WERI-Rb-1 (cell line): ENCODE results near the gene IL18.
A peak's percentile ranks its signal among the peaks of the same experiment; 100 is the strongest.

Experiments
- DNase-seq: peaks from one replicate; pipeline ENCODE4 v3.0.0-alpha.2; 2020
- H3K27ac ChIP-seq: fragments of 250-450 bp; sonication (Bioruptor Pico); 2 replicates; pipeline ENCODE4 v1.5.1; 2020; ENCODE audit warnings: mild to moderate bottlenecking, moderate library complexity
- H3K27me3 ChIP-seq: fragments of 250-450 bp; sonication (Bioruptor Pico); 2 replicates; pipeline ENCODE4 v1.5.1; 2021; ENCODE audit warnings: mild to moderate bottlenecking, low read depth, moderate library complexity; ENCODE audit not compliant: insufficient read depth, severe bottlenecking
- H3K36me3 ChIP-seq: fragments of 250-450 bp; sonication (Bioruptor Pico); 2 replicates; pipeline ENCODE4 v1.5.1; 2020; ENCODE audit warnings: mild to moderate bottlenecking, moderate library complexity
- H3K4me3 ChIP-seq: 2 replicates; pipeline ENCODE4 v1.5.1; 2011; ENCODE audit warnings: low read depth, mild to moderate bottlenecking, control low read depth, low read length
- H3K9me3 ChIP-seq: fragments of 250-450 bp; sonication (Bioruptor Pico); 2 replicates; pipeline ENCODE4 v1.5.1; 2021; ENCODE audit warnings: mild to moderate bottlenecking, moderate library complexity; ENCODE audit not compliant: severe bottlenecking
- TF ChIP-seq, protein P1 (sequence below): IDR thresholded peaks from 2 replicates; pipeline ENCODE4 v1.5.1; 2011; ENCODE audit warnings: low read depth, mild to moderate bottlenecking, control low read depth, inconsistent platforms, low read length

The IL18 gene

DNA sequence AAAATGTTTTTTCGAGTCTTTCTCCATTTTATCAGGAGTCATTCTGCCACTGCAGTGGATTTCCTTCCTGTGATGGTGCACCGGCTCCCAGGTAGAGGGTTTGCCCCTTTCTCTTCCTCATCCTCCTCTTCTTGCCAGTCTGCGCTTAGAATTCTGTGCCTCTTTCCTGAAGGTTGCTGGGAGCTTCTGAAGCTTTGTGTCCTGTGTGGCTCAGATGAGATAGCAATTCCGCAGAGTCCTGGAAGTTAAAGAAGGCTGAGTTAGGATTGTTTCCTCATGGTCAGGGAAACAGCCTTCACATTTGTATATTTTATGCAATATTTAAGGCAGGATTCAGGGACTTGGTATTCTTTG is 11.7 kb upstream of the IL18 start:
- TF ChIP-seq, protein P1, sequence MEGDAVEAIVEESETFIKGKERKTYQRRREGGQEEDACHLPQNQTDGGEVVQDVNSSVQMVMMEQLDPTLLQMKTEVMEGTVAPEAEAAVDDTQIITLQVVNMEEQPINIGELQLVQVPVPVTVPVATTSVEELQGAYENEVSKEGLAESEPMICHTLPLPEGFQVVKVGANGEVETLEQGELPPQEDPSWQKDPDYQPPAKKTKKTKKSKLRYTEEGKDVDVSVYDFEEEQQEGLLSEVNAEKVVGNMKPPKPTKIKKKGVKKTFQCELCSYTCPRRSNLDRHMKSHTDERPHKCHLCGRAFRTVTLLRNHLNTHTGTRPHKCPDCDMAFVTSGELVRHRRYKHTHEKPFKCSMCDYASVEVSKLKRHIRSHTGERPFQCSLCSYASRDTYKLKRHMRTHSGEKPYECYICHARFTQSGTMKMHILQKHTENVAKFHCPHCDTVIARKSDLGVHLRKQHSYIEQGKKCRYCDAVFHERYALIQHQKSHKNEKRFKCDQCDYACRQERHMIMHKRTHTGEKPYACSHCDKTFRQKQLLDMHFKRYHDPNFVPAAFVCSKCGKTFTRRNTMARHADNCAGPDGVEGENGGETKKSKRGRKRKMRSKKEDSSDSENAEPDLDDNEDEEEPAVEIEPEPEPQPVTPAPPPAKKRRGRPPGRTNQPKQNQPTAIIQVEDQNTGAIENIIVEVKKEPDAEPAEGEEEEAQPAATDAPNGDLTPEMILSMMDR = no peak
- H3K27me3 ChIP-seq = no peaks in the 10 kb centered on the region
- H3K27ac ChIP-seq = no peak overlapping the region
- no peaks in the 10 kb centered on the region for H3K9me3 ChIP-seq
- DNase-seq = no peak
- no peaks in the 10 kb centered on the region for H3K36me3 ChIP-seq
- H3K4me3 ChIP-seq = peak overlapping the region; percentile 32

DNA sequence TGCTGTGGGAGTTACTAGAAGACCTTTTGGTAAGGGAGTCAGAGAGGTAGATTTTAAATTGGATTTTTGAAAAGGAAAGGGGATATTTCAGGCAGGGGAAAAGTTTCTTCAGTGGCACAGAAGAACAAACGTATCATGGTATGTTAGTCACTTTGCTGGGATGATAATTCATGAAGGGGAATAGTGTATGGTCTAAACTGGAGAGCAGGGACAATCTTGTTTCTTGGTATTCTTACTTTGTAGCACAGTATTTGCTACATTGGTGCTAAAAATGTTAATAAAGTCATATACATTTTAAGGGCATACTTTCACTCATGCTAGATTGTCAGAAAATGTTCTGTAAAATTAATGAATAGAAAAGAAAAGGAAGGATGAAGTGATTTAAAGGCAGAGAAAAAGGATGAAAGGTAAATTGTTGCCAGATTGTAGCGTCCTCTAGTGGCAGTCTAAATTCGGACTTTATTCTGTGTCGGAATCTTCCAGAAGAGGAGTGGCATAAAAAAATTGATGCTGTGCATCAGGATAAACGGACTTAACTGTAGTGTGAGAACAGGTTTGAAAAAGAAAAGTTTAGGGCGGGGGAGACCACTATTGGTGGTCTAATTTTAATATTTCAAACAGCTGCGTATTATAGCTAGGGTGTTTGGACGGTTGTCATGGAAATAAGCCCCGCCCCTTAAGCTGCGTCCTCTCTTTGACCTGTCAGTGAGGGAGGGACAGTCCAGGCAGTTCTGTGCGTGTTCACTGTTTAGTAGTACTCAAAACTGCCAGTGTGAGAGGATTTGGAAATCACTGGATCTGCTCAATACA is 11.1 kb upstream of the IL18 start, which contains the start of gene BCO2:
TSS of gene BCO2 (plus strand) at position 724 of the 810 bp plus-strand sequence. CDS start 90 bp downstream, outside the sequence.
- no peaks in the 10 kb centered on the region for H3K9me3 ChIP-seq
- DNase-seq = peak; percentile 79
- H3K4me3 ChIP-seq = peak within 1 kb of the TSS; percentile 32
- no peak within 1 kb of the TSS for H3K27ac ChIP-seq
- TF ChIP-seq, protein P1 = peak; percentile 73
- no peaks in the 10 kb centered on the region for H3K36me3 ChIP-seq
- no peaks in the 10 kb centered on the region for H3K27me3 ChIP-seq

DNA sequence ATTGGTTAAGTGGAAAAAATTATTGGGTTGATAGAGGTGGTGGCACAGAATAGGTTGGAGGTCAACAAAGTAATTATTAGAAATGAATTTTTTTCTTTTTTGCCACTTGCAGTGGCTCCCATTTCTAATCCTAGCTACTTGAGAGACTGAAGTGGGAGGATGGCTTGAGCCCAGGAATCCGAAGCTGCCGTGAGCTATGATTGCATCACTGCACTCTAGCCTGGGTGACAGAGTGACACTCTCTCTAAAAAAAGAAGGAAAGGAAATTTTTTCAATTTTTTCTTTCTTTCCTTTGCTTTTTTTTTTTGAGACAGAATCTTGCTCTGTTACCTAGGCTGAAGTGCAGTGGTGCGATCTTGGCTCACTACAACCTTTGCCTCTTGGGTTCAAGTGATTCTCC is 9.3 kb upstream of the IL18 start:
- TF ChIP-seq, protein P1 = no peak
- no peak for DNase-seq
- Histone ChIP-seq H3K9me3 (no peaks in the 10 kb centered on the region), H3K27me3 (no peaks in the 10 kb centered on the region), H3K4me3 (no peak overlapping the region), H3K36me3 (no peaks in the 10 kb centered on the region), H3K27ac (no peak overlapping the region)

GRCh38 chr11:112172362-112172994 is 8.6 kb upstream of the IL18 start:
- Histone ChIP-seq H3K27me3 (no peaks in the 10 kb centered on the region), H3K4me3 (no peak overlapping the region), H3K9me3 (no peaks in the 10 kb centered on the region), H3K36me3 (no peaks in the 10 kb centered on the region), H3K27ac (no peak overlapping the region)
- TF ChIP-seq, protein P1 = no peak
- no peak for DNase-seq

- H3K36me3 ChIP-seq = no peaks in the 10 kb centered on the region
- no peak within 1 kb of the TSS for H3K27ac ChIP-seq
- TF ChIP-seq, protein P1 = no peak
- no peaks in the 10 kb centered on the region for H3K27me3 ChIP-seq
- no peaks in the 10 kb centered on the region for H3K9me3 ChIP-seq
- H3K4me3 ChIP-seq = no peak within 1 kb of the TSS
- no peak for DNase-seq
These were observed 3.3 kb upstream of the IL18 start, which contains the start of gene TEX12 for GRCh38 chr11:112167145-112167544. Gene TEX12, plus strand, starts transcription at chr11:112167372. Its CDS starts 1,897 bp downstream, at chr11:112169269.
